GM12878 (cell line): ENCODE measurements around the gene ANKRD11. TPM values are rescaled to one million over a fixed set of nuclear protein-coding genes. Genes with fewer than 3 reads are reported as not detected.
"Not testable (repeated sequence)": the region's sequence is repeated elsewhere in the genome, so short reads cannot be mapped to it uniquely, and the experiment has no call there.

Source experiments
- ATAC-seq: fragments of 200-7000 bp; cut with Tn5 transposase; 3 replicates; pipeline ENCODE4 v1.9.1; 2020; ENCODE audit warnings: mild to moderate bottlenecking, moderate library complexity
- BruUV-seq: library from RNA; stranded (reverse); fragments of 400-500 nt; replicated peaks from 2 replicates; lab custom pipeline; 2021; lab: Mats Ljungman, UMichigan
- CTCF ChIA-PET: fragments of 300-600 bp; sonication (Branson Sonifier 250); formaldehyde crosslinking; extraction: SDS; loops from one replicate; lab custom pipeline; 2021; ENCODE audit warnings: inconsistent platforms; lab: Yijun Ruan, JAX
- POLR2A ChIA-PET: fragments of 350-600 bp; formaldehyde crosslinking; extraction: SDS; loops from one replicate; lab custom pipeline; 2021; ENCODE audit warnings: inconsistent platforms; lab: Charles Lee
- RAD21 ChIA-PET: fragments of 300-600 bp; sonication (Branson Sonifier 250); formaldehyde crosslinking; loops from one replicate; lab custom pipeline; 2023; ENCODE audit warnings: antibody characterized with exemption; ENCODE audit not compliant: unreplicated experiment; lab: Charles Lee
- SMC1A ChIA-PET: fragments of 300-600 bp; sonication (Branson Sonifier 250); formaldehyde crosslinking; loops from one replicate; lab custom pipeline; 2023; ENCODE audit not compliant: unreplicated experiment, uncharacterized antibody; lab: Charles Lee
- DNase-seq: peaks from one replicate; pipeline ENCODE4 v3.0.0-alpha.2; 2011; ENCODE audit warnings: low read depth, low spot score
- FAIRE-seq: peaks from 3 replicates; lab custom pipeline; 2011; peaks lifted over from hg19 to GRCh38; lab: Jason Lieb, UNC
- H2AFZ ChIP-seq: 2 replicates; pipeline ENCODE4 v1.6.0; 2011; ENCODE audit warnings: low read depth, low read length, control low read depth; ENCODE audit not compliant: control insufficient read depth
- H3K27ac ChIP-seq: 2 replicates; pipeline ENCODE4 v1.5.1; 2011; ENCODE audit warnings: control low read depth; ENCODE audit not compliant: control insufficient read depth, insufficient read depth
- H3K27me3 ChIP-seq, 2 experiments: replicated peaks in 1 of 2; 2 replicates each; pipeline versions ENCODE4 v1.6.0 to v1.6.1; 2011; ENCODE audit warnings: low read length in 1 of 2; ENCODE audit not compliant: control insufficient read depth in 2 of 2, insufficient read depth in 2 of 2
- H3K36me3 ChIP-seq, 2 experiments: 2 replicates each; pipeline ENCODE4 v1.5.1; 2011; ENCODE audit warnings: low read length in 1 of 2; ENCODE audit not compliant: control insufficient read depth in 2 of 2, insufficient read depth in 2 of 2
- H3K4me1 ChIP-seq: 2 replicates; pipeline ENCODE4 v1.6.1; 2011; ENCODE audit warnings: mild to moderate bottlenecking, low read length, moderate library complexity, mixed read lengths; ENCODE audit not compliant: control insufficient read depth, insufficient read depth
- H3K4me2 ChIP-seq: 2 replicates; pipeline ENCODE4 v1.6.0; 2011; ENCODE audit warnings: control low read depth; ENCODE audit not compliant: control insufficient read depth, insufficient read depth
- H3K4me3 ChIP-seq: fragments of 200-600 bp; sonication (generic); 2 replicates; pipeline ENCODE4 v1.5.1; 2016
- H3K79me2 ChIP-seq: 2 replicates; pipeline ENCODE4 v1.6.0; 2011; ENCODE audit warnings: low read length; ENCODE audit not compliant: control insufficient read depth, insufficient read depth
- H3K9ac ChIP-seq: 2 replicates; pipeline ENCODE4 v1.8.0; 2011; ENCODE audit warnings: low read length, control low read depth, mixed read lengths; ENCODE audit not compliant: control insufficient read depth, insufficient read depth
- H3K9me3 ChIP-seq: replicated peaks from 3 replicates; pipeline ENCODE4 v1.5.1; 2011; ENCODE audit warnings: mild to moderate bottlenecking, low read length; ENCODE audit not compliant: control insufficient read depth, insufficient read depth
- H4K20me1 ChIP-seq: 2 replicates; pipeline ENCODE4 v1.6.0; 2011; ENCODE audit not compliant: control insufficient read depth, insufficient read depth
- ATF7 ChIP-seq: fragments of 450-650 bp; IDR thresholded peaks from 2 replicates; pipeline ENCODE4 v1.6.1; 2016; ENCODE audit warnings: low read depth, mild to moderate bottlenecking
- CEBPB ChIP-seq, 2 experiments: fragments of 150-350 bp in 1 of 2; IDR thresholded peaks; 2 replicates each; pipeline ENCODE4 v1.6.1; 2012 to 2014; ENCODE audit warnings: low read depth in 2 of 2, low read length in 2 of 2, borderline replicate concordance in 1 of 2, inconsistent platforms in 1 of 2
- CREB1 ChIP-seq: IDR thresholded peaks from 2 replicates; pipeline ENCODE4 v1.6.1; 2012; ENCODE audit warnings: low read depth, mild to moderate bottlenecking, inconsistent platforms
- EP300 ChIP-seq, 2 experiments: fragments of 150-350 bp in 1 of 2; IDR thresholded peaks; 2 replicates each; pipeline ENCODE4 v1.6.1; 2011 to 2012; ENCODE audit warnings: low read depth in 2 of 2, low read length in 2 of 2, borderline replicate concordance in 1 of 2, improper control_type of control experiment in 1 of 2, inconsistent platforms in 1 of 2; ENCODE audit not compliant: control insufficient read depth in 1 of 2
- ETV6 ChIP-seq, 2 experiments: fragments of 450-650 bp in 1 of 2; IDR thresholded peaks in 1 of 2; conservative IDR thresholded peaks in 1 of 2; 2 replicates each; pipeline ENCODE4 v1.6.1; 2014; ENCODE audit warnings: antibody characterized with exemption in 1 of 2, borderline replicate concordance in 1 of 2, low read depth in 1 of 2, mild to moderate bottlenecking in 1 of 2, moderate library complexity in 1 of 2
- FOXM1 ChIP-seq: IDR thresholded peaks from 2 replicates; pipeline ENCODE4 v1.6.1; 2012; ENCODE audit warnings: low read depth, mild to moderate bottlenecking, inconsistent platforms, low read length, moderate library complexity
- IKZF2 ChIP-seq, 2 experiments: fragments of 450-650 bp; IDR thresholded peaks; 2 replicates each; pipeline ENCODE4 v1.6.1; 2017; ENCODE audit warnings: mild to moderate bottlenecking in 2 of 2, moderate library complexity in 2 of 2
- NBN ChIP-seq: fragments of 450-650 bp; IDR thresholded peaks from 2 replicates; pipeline ENCODE4 v1.6.1; 2016
- POLR2A ChIP-seq: IDR thresholded peaks from 2 replicates; pipeline ENCODE4 v1.6.1; 2011; ENCODE audit warnings: low read depth, mild to moderate bottlenecking, low read length
- RB1 ChIP-seq: fragments of 450-650 bp; formaldehyde crosslinking; IDR thresholded peaks from 2 replicates; pipeline ENCODE4 v1.6.1; 2017; ENCODE audit warnings: mild to moderate bottlenecking, borderline replicate concordance
- SREBF1 ChIP-seq: IDR thresholded peaks from 2 replicates; pipeline ENCODE4 v1.6.1; 2012; ENCODE audit warnings: mild to moderate bottlenecking, low read length
- SREBF2 ChIP-seq: IDR thresholded peaks from 2 replicates; pipeline ENCODE4 v1.6.1; 2012; ENCODE audit warnings: mild to moderate bottlenecking, low read length
- TCF3 ChIP-seq: IDR thresholded peaks from 2 replicates; pipeline ENCODE4 v1.6.1; 2012; ENCODE audit warnings: low read depth, mild to moderate bottlenecking, low read length, borderline replicate concordance; ENCODE audit not compliant: insufficient read depth
- WGBS: methylation state at CpG from one replicate; pipeline ENCODE4 v1.1.6; 2016; ENCODE audit warnings: low lambda C conversion rate; ENCODE audit not compliant: insufficient replicate concordance, insufficient coverage; ENCODE audit errors: missing lambda C conversion rate; 5-methylcytosine and 5-hydroxymethylcytosine counted together
- in situ Hi-C: fragments of 300-500 bp; cut with MboI; formaldehyde crosslinking; loops from 9 replicates; pipeline ENCODE4 v1.14.3; 2018; ENCODE audit warnings: mixed read lengths
- intact Hi-C: fragments of 100-400 bp; cut with micrococcal nuclease; formaldehyde crosslinking; loops from one replicate; pipeline ENCODE4 v1.14.2; 2022; ENCODE audit not compliant: unreplicated experiment
- polyA plus RNA-seq, 11 experiments: library from polyadenylated mRNA; depleted of rRNA in 4 of 11; unstranded in 6 of 11; stranded (reverse) in 5 of 11; fragments of >200 nt; fragmentation: Nextera tagmentation in 4 of 11; fragmentation: Illumina TruSeq in 1 of 11; extraction: Ambion mirVana in 4 of 11; extraction: Trizol in 1 of 11; gene quantifications; 1 replicate in 1 of 11; 2 replicates in 10 of 11; pipeline versions ENCODE4 v1.2.1 to v1.2.3, GENCODE V29; 2011 to 2016; ENCODE audit warnings: inconsistent platforms in 2 of 11, missing spikeins in 2 of 11, low read depth in 1 of 11
- total RNA-seq, 4 experiments: library from RNA; depleted of rRNA in 3 of 4; stranded (reverse); fragments of >200 nt in 3 of 4; fragmentation: Illumina TruSeq in 1 of 4; extraction: Trizol in 1 of 4; gene quantifications; 2 replicates each; pipeline versions ENCODE4 v1.2.1 to v1.2.3, GENCODE V29; 2013 to 2021
- TF ChIP-seq, protein P1 (sequence below): fragments of 450-650 bp; IDR thresholded peaks from 2 replicates; pipeline ENCODE4 v1.6.1; 2017; ENCODE audit warnings: borderline replicate concordance

ANKRD11 gene
- total and polyA plus RNA-seq, 10 of the 15 experiments (the other 5 are each of a cell fraction or from before 2014, with no cell fraction given): 5.1 to 103 (median 27.4) TPM

GRCh38 chr16:89328412-89329400 is 161.7 kb downstream of the ANKRD11 start:
- H2AFZ ChIP-seq, H3K4me3 ChIP-seq, FAIRE-seq, CTCF ChIA-PET, intact Hi-C loops, H3K4me2 ChIP-seq, SMC1A ChIA-PET, H3K27ac ChIP-seq, ATAC-seq, H3K27me3 ChIP-seq, RAD21 ChIA-PET, POLR2A ChIA-PET, H4K20me1 ChIP-seq, in situ Hi-C loops, H3K9ac ChIP-seq, H3K9me3 ChIP-seq, DNase-seq, BruUV-seq, H3K36me3 ChIP-seq: not testable (repeated sequence)
- Histone ChIP-seq H3K79me2 (peaks cover 87% of the 10 kb centered on the region), H3K4me1 (peaks cover 39% of the 10 kb centered on the region)
- 96% methylated on average over 36 of the region's 41 CpGs for WGBS
- TF ChIP-seq POLR2A (peak; percentile 15; the same call in 1 of the 2 replicates), TCF3 (peak; percentile 46; the same call in 1 of the 2 replicates)

- BruUV-seq: no TSS peak
- ChIA-PET SMC1A (interaction anchor here (2.0 kb wide), 1 partner anchor 14 kb away, joined by 7 read pairs; no protein-coding TSS in a partner anchor), CTCF (interaction anchor here (1.3 kb wide), 1 partner anchor 182 kb away, joined by 5 read pairs; the partner anchor contains the start of gene SPG7), POLR2A (interaction anchor here (0.6 to 1.3 kb wide), 2 partner anchors 35 to 399 kb away, joined by 3 read pairs; no protein-coding TSS in a partner anchor), RAD21 (no interaction called here)
- Histone ChIP-seq H3K4me3 (no peak overlapping the region), H3K27me3 (no peaks in the 10 kb centered on the region), H3K9me3 (no peaks in the 10 kb centered on the region), H4K20me1 (peaks cover 9% of the 10 kb centered on the region), H3K4me1 (peaks cover 46% of the 10 kb centered on the region), H3K27ac (no peak overlapping the region; the same call in 1 of the 2 replicates), H3K79me2 (peaks cover 88% of the 10 kb centered on the region), H3K9ac (no peak overlapping the region), H3K4me2 (peak overlapping the region; percentile 84; the same call in 1 of the 2 replicates), H3K36me3 (peaks cover 2% of the 10 kb centered on the region in 2 experiments; a peak in 2 of 4 replicates), H2AFZ (no peak overlapping the region)
- ATAC-seq (no peak), DNase-seq (no peak), FAIRE-seq (no peak)
- WGBS: 89% methylated on average over 7 of the region's 7 CpGs
- intact Hi-C loops (no loop called here), in situ Hi-C loops (no loop called here)
- TF ChIP-seq, protein P1, sequence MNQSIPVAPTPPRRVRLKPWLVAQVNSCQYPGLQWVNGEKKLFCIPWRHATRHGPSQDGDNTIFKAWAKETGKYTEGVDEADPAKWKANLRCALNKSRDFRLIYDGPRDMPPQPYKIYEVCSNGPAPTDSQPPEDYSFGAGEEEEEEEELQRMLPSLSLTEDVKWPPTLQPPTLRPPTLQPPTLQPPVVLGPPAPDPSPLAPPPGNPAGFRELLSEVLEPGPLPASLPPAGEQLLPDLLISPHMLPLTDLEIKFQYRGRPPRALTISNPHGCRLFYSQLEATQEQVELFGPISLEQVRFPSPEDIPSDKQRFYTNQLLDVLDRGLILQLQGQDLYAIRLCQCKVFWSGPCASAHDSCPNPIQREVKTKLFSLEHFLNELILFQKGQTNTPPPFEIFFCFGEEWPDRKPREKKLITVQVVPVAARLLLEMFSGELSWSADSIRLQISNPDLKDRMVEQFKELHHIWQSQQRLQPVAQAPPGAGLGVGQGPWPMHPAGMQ: no peak
- TF ChIP-seq ETV6 (conservative IDR thresholded peaks at IDR 0.05 in 1 of 2, IDR thresholded peaks at IDR 0.05 in 1 of 2; ENCODE audit: borderline replicate concordance in 1 of 2, low read depth in 1 of 2) (no peak), NBN (no peak), SREBF2 (no peak), EP300 (IDR thresholded peaks at IDR 0.05; ENCODE audit: borderline replicate concordance in 1 of 2, control insufficient read depth in 1 of 2, low read depth in 2 of 2, low read length in 2 of 2) (no peak), SREBF1 (no peak), FOXM1 (no peak), ATF7 (no peak), CEBPB (IDR thresholded peaks at IDR 0.05; ENCODE audit: borderline replicate concordance in 1 of 2, low read depth in 2 of 2, low read length in 2 of 2) (no peak), IKZF2 (IDR thresholded peaks at IDR 0.05) (no peak), CREB1 (no peak), RB1 (no peak)
These were observed 163.6 kb downstream of the ANKRD11 start for GRCh38 chr16:89326721-89327120.
